ENCODE data around the gene ATOH8.

Gene ATOH8

GRCh38 chr2:85750587-85751575 is 2.9 kb upstream of the ATOH8 start:
- in situ Hi-C loops (cut with HindIII; ENCODE audit: low sequenced_read_pairs) = loop anchor here (5.0 kb wide), 1 partner anchor 44 kb away; no protein-coding TSS in a partner anchor

- in situ Hi-C loops (cut with HindIII; ENCODE audit: low sequenced_read_pairs) = loop anchor here (5.0 kb wide), 1 partner anchor 44 kb away; no protein-coding TSS in a partner anchor
These were observed 2.2 kb upstream of the ATOH8 start for GRCh38 chr2:85751627-85752026.

GRCh38 chr2:85753035-85753524 is 711 bp upstream of the ATOH8 start:
- in situ Hi-C loops (cut with HindIII; ENCODE audit: low sequenced_read_pairs) = loop anchor here (5.0 kb wide), 1 partner anchor 46 kb away; no protein-coding TSS in a partner anchor

- in situ Hi-C loops (cut with HindIII; ENCODE audit: low sequenced_read_pairs) = loop anchor here (5.0 kb wide), 1 partner anchor 47 kb away; no protein-coding TSS in a partner anchor
These were observed 713 bp downstream of the ATOH8 start for GRCh38 chr2:85754313-85755095.

- in situ Hi-C loops (cut with HindIII; ENCODE audit: low sequenced_read_pairs) = no loop called here
These were observed 1.6 kb downstream of the ATOH8 start for GRCh38 chr2:85755122-85756027.

GRCh38 chr2:85756195-85756594 is 2.4 kb downstream of the ATOH8 start:
- in situ Hi-C loops (cut with HindIII; ENCODE audit: low sequenced_read_pairs) = no loop called here

- in situ Hi-C loops (cut with HindIII; ENCODE audit: low sequenced_read_pairs) = no loop called here
These were observed 3.1 kb downstream of the ATOH8 start for GRCh38 chr2:85756822-85757435.

GRCh38 chr2:85757860-85758259 is 4.1 kb downstream of the ATOH8 start:
- in situ Hi-C loops (cut with HindIII; ENCODE audit: low sequenced_read_pairs) = no loop called here

GRCh38 chr2:85758361-85759256 is 4.8 kb downstream of the ATOH8 start:
- in situ Hi-C loops (cut with HindIII; ENCODE audit: low sequenced_read_pairs) = no loop called here

- in situ Hi-C loops (cut with HindIII; ENCODE audit: low sequenced_read_pairs) = no loop called here
These were observed 5.4 kb downstream of the ATOH8 start for GRCh38 chr2:85759257-85759613.

GRCh38 chr2:85760371-85760770 is 6.6 kb downstream of the ATOH8 start:
- in situ Hi-C loops (cut with HindIII; ENCODE audit: low sequenced_read_pairs) = no loop called here

GRCh38 chr2:85760872-85761271 is 7.1 kb downstream of the ATOH8 start:
- in situ Hi-C loops (cut with HindIII; ENCODE audit: low sequenced_read_pairs) = no loop called here

- in situ Hi-C loops (cut with HindIII; ENCODE audit: low sequenced_read_pairs) = no loop called here
These were observed 7.7 kb downstream of the ATOH8 start for GRCh38 chr2:85761512-85761944.

- in situ Hi-C loops (cut with HindIII; ENCODE audit: low sequenced_read_pairs) = no loop called here
These were observed 8.2 kb downstream of the ATOH8 start for GRCh38 chr2:85761946-85762345.

GRCh38 chr2:85763132-85763531 is 9.3 kb downstream of the ATOH8 start:
- in situ Hi-C loops (cut with HindIII; ENCODE audit: low sequenced_read_pairs) = no loop called here

- in situ Hi-C loops (cut with HindIII; ENCODE audit: low sequenced_read_pairs) = no loop called here
These were observed 10.0 kb downstream of the ATOH8 start for GRCh38 chr2:85763831-85764230.

GRCh38 chr2:85765081-85765731 is 11.4 kb downstream of the ATOH8 start:
- in situ Hi-C loops (cut with HindIII; ENCODE audit: low sequenced_read_pairs) = no loop called here

GRCh38 chr2:85766229-85766628 is 12.4 kb downstream of the ATOH8 start:
- in situ Hi-C loops (cut with HindIII; ENCODE audit: low sequenced_read_pairs) = no loop called here

Data from endothelial cell of hepatic sinusoid (primary cell).